ENCODE measurements around the gene BIRC7.

GRCh38 chr20:63273635-63274380, 38.1 kb downstream of the BIRC7 start:
- TF ChIP-seq YY1 (IDR thresholded peaks at IDR 0.05; ENCODE audit: insufficient read depth, insufficient read length) (no peak), SUZ12 (IDR thresholded peaks at IDR 0.05; ENCODE audit: extremely low read depth, insufficient read depth, insufficient read length) (no peak)

Measured in NT2/D1 (cell line).